PC-9 (cell line): ENCODE data around the gene APOB. TPM values are rescaled to one million over a fixed set of nuclear protein-coding genes. Genes with fewer than 3 reads are reported as not detected.
A peak's percentile ranks its signal among the peaks of the same experiment; 100 is the strongest.

Experiments used
- BruUV-seq: library from RNA; stranded (reverse); fragments of 400-500 nt; replicated peaks from 2 replicates; lab custom pipeline; 2021; lab: Mats Ljungman, UMichigan
- CTCF ChIA-PET: fragments of 300-600 bp; sonication (Branson Sonifier 250); formaldehyde crosslinking; loops from one replicate; lab custom pipeline; 2022; ENCODE audit warnings: antibody characterized with exemption; lab: Charles Lee
- POLR2A ChIA-PET: fragments of 300-600 bp; sonication (Branson Sonifier 250); formaldehyde crosslinking; loops from one replicate; lab custom pipeline; 2022; ENCODE audit warnings: antibody characterized with exemption; ENCODE audit not compliant: unreplicated experiment; lab: Charles Lee
- DNase-seq, 2 experiments: peaks; one replicate each; pipeline versions ENCODE4 v3.0.0 to v3.0.0-alpha.2; 2015 to 2022; ENCODE audit warnings: mixed read lengths in 1 of 2
- H2AFZ ChIP-seq: fragments of 200-600 bp; sonication (generic); 2 replicates; pipeline ENCODE4 v1.8.1; 2017; ENCODE audit warnings: antibody characterized with exemption
- H3F3A ChIP-seq: fragments of 200-600 bp; sonication (generic); 2 replicates; pipeline ENCODE4 v1.8.1; 2017; ENCODE audit warnings: antibody characterized with exemption, mild to moderate bottlenecking, low read depth; ENCODE audit not compliant: insufficient read depth
- H3K27ac ChIP-seq: fragments of 200-600 bp; sonication (generic); 2 replicates; pipeline ENCODE4 v1.6.1; 2016; ENCODE audit warnings: mixed run types
- H3K27me3 ChIP-seq: fragments of 200-600 bp; sonication (generic); 2 replicates; pipeline ENCODE4 v1.6.1; 2016; ENCODE audit warnings: low read depth, mixed run types; ENCODE audit not compliant: insufficient read depth
- H3K36me3 ChIP-seq: fragments of 200-600 bp; sonication (generic); 2 replicates; pipeline ENCODE4 v1.6.1; 2016; ENCODE audit warnings: low read depth, mixed run types
- H3K4me1 ChIP-seq: fragments of 200-600 bp; sonication (generic); replicated peaks from 2 replicates; pipeline ENCODE4 v1.6.1; 2016; ENCODE audit warnings: mixed run types; ENCODE audit not compliant: insufficient read depth
- H3K4me2 ChIP-seq: fragments of 200-600 bp; sonication (generic); 2 replicates; pipeline ENCODE4 v1.6.1; 2017; ENCODE audit warnings: mixed run types
- H3K4me3 ChIP-seq: fragments of 200-600 bp; sonication (generic); 2 replicates; pipeline ENCODE4 v1.6.1; 2016; ENCODE audit warnings: mixed run types
- H3K79me2 ChIP-seq: fragments of 200-600 bp; sonication (generic); 2 replicates; pipeline ENCODE4 v1.6.1; 2017; ENCODE audit warnings: low read depth, mixed run types
- H3K9me2 ChIP-seq: fragments of 200-600 bp; sonication (generic); 2 replicates; pipeline ENCODE4 v1.8.1; 2017; ENCODE audit warnings: mild to moderate bottlenecking; ENCODE audit not compliant: insufficient read depth
- H3K9me3 ChIP-seq: fragments of 200-600 bp; sonication (generic); 2 replicates; pipeline ENCODE4 v1.8.1; 2016; ENCODE audit warnings: low read depth; ENCODE audit not compliant: insufficient read depth
- H4K20me1 ChIP-seq: fragments of 200-600 bp; sonication (generic); 2 replicates; pipeline ENCODE4 v1.8.1; 2017; ENCODE audit not compliant: insufficient read depth
- CTCF ChIP-seq: fragments of 200-600 bp; sonication (generic); conservative IDR thresholded peaks from 2 replicates; pipeline ENCODE4 v1.6.1; 2017; ENCODE audit warnings: mixed run types, antibody characterized with exemption, mild to moderate bottlenecking, moderate library complexity
- EZH2 ChIP-seq: fragments of 200-600 bp; sonication (generic); IDR thresholded peaks from 2 replicates; pipeline ENCODE4 v1.8.0; 2017; ENCODE audit warnings: antibody characterized with exemption, low read depth
- intact Hi-C: fragments of 100-400 bp; cut with micrococcal nuclease; formaldehyde crosslinking; loops from one replicate; pipeline ENCODE4 v1.10.0; 2022; ENCODE audit not compliant: unreplicated experiment
- total RNA-seq: library from RNA; stranded (reverse); gene quantifications from 2 replicates; pipeline ENCODE4 v1.2.3, GENCODE V29; 2021

The APOB gene
- total RNA-seq, 1 experiment from 2014 or later: not detected

- intact Hi-C loops: no loop called here
- no peak overlapping the region for H2AFZ ChIP-seq
- no peaks in the 10 kb centered on the region for H3K9me2 ChIP-seq
- ChIA-PET POLR2A (no interaction called here), CTCF (no interaction called here)
- H3K4me3 ChIP-seq: no peak overlapping the region
- no peaks in the 10 kb centered on the region for H3K4me1 ChIP-seq
- TF ChIP-seq EZH2: no peak
- no peak for TF ChIP-seq CTCF
- no peak overlapping the region for H3K27ac ChIP-seq
- H3K4me2 ChIP-seq: no peak overlapping the region
- peaks cover 16% of the 10 kb centered on the region; the same call in 1 of the 2 replicates for H3K27me3 ChIP-seq
- no peaks in the 10 kb centered on the region for H3K36me3 ChIP-seq
- no peaks in the 10 kb centered on the region for H3F3A ChIP-seq
- H3K79me2 ChIP-seq: no peaks in the 10 kb centered on the region
- no peaks in the 10 kb centered on the region for H4K20me1 ChIP-seq
- H3K9me3 ChIP-seq: no peaks in the 10 kb centered on the region
- DNase-seq: no peak
- BruUV-seq: no TSS peak
Measured at GRCh38 chr2:21034156-21034971, 9.5 kb downstream of the APOB start.

GRCh38 chr2:21033237-21034155 lies 10.4 kb downstream of the APOB start:
- Histone ChIP-seq H3K4me3 (no peak overlapping the region), H3K4me1 (no peaks in the 10 kb centered on the region), H3K9me3 (no peaks in the 10 kb centered on the region), H2AFZ (no peak overlapping the region), H3K27me3 (peaks cover 17% of the 10 kb centered on the region; the same call in 1 of the 2 replicates), H3K27ac (no peak overlapping the region), H3K79me2 (no peaks in the 10 kb centered on the region), H3K36me3 (no peaks in the 10 kb centered on the region), H3K9me2 (no peaks in the 10 kb centered on the region), H3F3A (no peaks in the 10 kb centered on the region), H4K20me1 (no peaks in the 10 kb centered on the region), H3K4me2 (no peak overlapping the region)
- intact Hi-C loops: no loop called here
- TF ChIP-seq EZH2 (no peak), CTCF (no peak)
- BruUV-seq: no TSS peak
- DNase-seq: peak in 1 of 2 experiments; percentile 15
- ChIA-PET CTCF (no interaction called here), POLR2A (no interaction called here)

- CTCF ChIA-PET: no interaction called here
- Histone ChIP-seq H3K4me1 (no peaks in the 10 kb centered on the region), H3F3A (no peaks in the 10 kb centered on the region), H2AFZ (no peak overlapping the region), H3K79me2 (no peaks in the 10 kb centered on the region), H4K20me1 (no peaks in the 10 kb centered on the region), H3K4me3 (no peak overlapping the region), H3K36me3 (no peaks in the 10 kb centered on the region), H3K9me3 (no peaks in the 10 kb centered on the region), H3K27ac (no peak overlapping the region), H3K27me3 (peaks cover 22% of the 10 kb centered on the region; the same call in 1 of the 2 replicates), H3K9me2 (no peaks in the 10 kb centered on the region), H3K4me2 (no peak overlapping the region)
- intact Hi-C loops: no loop called here
- TF ChIP-seq CTCF (no peak), EZH2 (no peak)
- no TSS peak for BruUV-seq
- POLR2A ChIA-PET: no interaction called here
- DNase-seq: no peak
Measured at GRCh38 chr2:21032338-21033236, 11.3 kb downstream of the APOB start.
